Ectodermal cell (in vitro differentiated cells): ENCODE measurements around the gene ULBP3.
"Not testable (repeated sequence)": the region's sequence is repeated elsewhere in the genome, so short reads cannot be mapped to it uniquely, and the experiment has no call there.

Source experiments
- H3K27ac ChIP-seq: 2 replicates; pipeline ENCODE4 v1.7.0; 2013; ENCODE audit warnings: mild to moderate bottlenecking, low read depth, low read length; ENCODE audit not compliant: insufficient read depth, poor library complexity, severe bottlenecking
- H3K27me3 ChIP-seq: 2 replicates; pipeline ENCODE4 v1.7.0; 2013; ENCODE audit warnings: mild to moderate bottlenecking, low read length; ENCODE audit not compliant: insufficient read depth, control insufficient read depth, poor library complexity, severe bottlenecking
- H3K36me3 ChIP-seq: one replicate; pipeline ENCODE4 v1.7.0; 2013; ENCODE audit warnings: low read length; ENCODE audit not compliant: control insufficient read depth, insufficient read depth
- H3K4me1 ChIP-seq: one replicate; pipeline ENCODE4 v1.7.0; 2013; ENCODE audit warnings: low read length; ENCODE audit not compliant: control insufficient read depth, insufficient read depth
- H3K4me3 ChIP-seq: 2 replicates; pipeline ENCODE4 v1.7.0; 2013; ENCODE audit warnings: low read depth, low read length, control low read depth; ENCODE audit not compliant: insufficient read depth
- H3K9me3 ChIP-seq: 2 replicates; pipeline ENCODE4 v1.7.0; 2013; ENCODE audit warnings: mild to moderate bottlenecking, low read length, moderate library complexity; ENCODE audit not compliant: control insufficient read depth
- WGBS, 2 experiments: methylation state at CpG; one replicate each; pipeline ENCODE4 v1.1.7; 2013; ENCODE audit warnings: missing lambda C conversion rate in 2 of 2; 5-methylcytosine and 5-hydroxymethylcytosine counted together

The ULBP3 gene

GRCh38 chr6:150030611-150031010, 38.3 kb downstream of the ULBP3 start:
- no peaks in the 10 kb centered on the region for H3K36me3 ChIP-seq
- no peaks in the 10 kb centered on the region for H3K4me1 ChIP-seq
- H3K9me3 ChIP-seq = no peaks in the 10 kb centered on the region
- H3K4me3 ChIP-seq = no peak overlapping the region
- WGBS, 2 experiments = 91 to 94% methylated on average over 3 of the region's 3 CpGs
- H3K27ac ChIP-seq = no peak overlapping the region
- peaks cover 43% of the 10 kb centered on the region for H3K27me3 ChIP-seq

GRCh38 chr6:150029749-150030148, 39.2 kb downstream of the ULBP3 start:
- WGBS, 2 experiments = 74 to 79% methylated on average over 4 of the region's 4 CpGs
- Histone ChIP-seq H3K27ac (no peak overlapping the region), H3K36me3 (no peaks in the 10 kb centered on the region), H3K4me3 (no peak overlapping the region), H3K27me3 (peaks cover 43% of the 10 kb centered on the region), H3K4me1 (no peaks in the 10 kb centered on the region), H3K9me3 (no peaks in the 10 kb centered on the region)

GRCh38 chr6:150029276-150029675, 39.6 kb downstream of the ULBP3 start:
- Histone ChIP-seq H3K27me3 (peaks cover 38% of the 10 kb centered on the region), H3K4me1 (no peaks in the 10 kb centered on the region), H3K36me3 (no peaks in the 10 kb centered on the region), H3K9me3 (no peaks in the 10 kb centered on the region), H3K27ac (no peak overlapping the region), H3K4me3 (no peak overlapping the region)
- 85 to 89% methylated on average over 6 to 7 of the region's 7 CpGs for WGBS, 2 experiments

- peaks cover 34% of the 10 kb centered on the region for H3K27me3 ChIP-seq
- no peaks in the 10 kb centered on the region for H3K9me3 ChIP-seq
- no peak overlapping the region for H3K4me3 ChIP-seq
- no peaks in the 10 kb centered on the region for H3K4me1 ChIP-seq
- H3K36me3 ChIP-seq = no peaks in the 10 kb centered on the region
- 88 to 89% methylated on average over 8 of the region's 8 CpGs for WGBS, 2 experiments
- H3K27ac ChIP-seq = no peak overlapping the region
These were observed 40.1 kb downstream of the ULBP3 start for GRCh38 chr6:150028799-150029198.

GRCh38 chr6:150027806-150028565, 40.9 kb downstream of the ULBP3 start:
- Histone ChIP-seq H3K27ac (no peak overlapping the region), H3K36me3 (no peaks in the 10 kb centered on the region), H3K9me3 (no peaks in the 10 kb centered on the region), H3K27me3 (peaks cover 25% of the 10 kb centered on the region), H3K4me1 (no peaks in the 10 kb centered on the region), H3K4me3 (no peak overlapping the region)
- WGBS, 2 experiments = 88 to 90% methylated on average over 6 of the region's 6 CpGs

GRCh38 chr6:150026976-150027805, 41.7 kb downstream of the ULBP3 start:
- Histone ChIP-seq H3K27ac (no peak overlapping the region), H3K9me3 (no peaks in the 10 kb centered on the region), H3K27me3 (peaks cover 20% of the 10 kb centered on the region), H3K4me3 (no peak overlapping the region), H3K4me1 (no peaks in the 10 kb centered on the region), H3K36me3 (no peaks in the 10 kb centered on the region)
- 90% methylated on average over 9 of the region's 9 CpGs for WGBS, 2 experiments

GRCh38 chr6:150025201-150025917, 43.6 kb downstream of the ULBP3 start, which contains the start of gene RAET1L:
Gene RAET1L, minus strand, starts transcription at chr6:150025532. Its CDS starts 61 bp downstream, at chr6:150025471.
- Histone ChIP-seq H3K9me3 (no peaks in the 10 kb centered on the region), H3K27me3 (peaks cover 20% of the 10 kb centered on the region), H3K4me1 (no peaks in the 10 kb centered on the region), H3K36me3 (no peaks in the 10 kb centered on the region), H3K27ac (no peak within 1 kb of the TSS), H3K4me3 (no peak within 1 kb of the TSS)
- WGBS, 2 experiments = 87% methylated on average over 36 of the region's 36 CpGs

- H3K4me1 ChIP-seq = no peaks in the 10 kb centered on the region
These were observed 44.2 kb downstream of the ULBP3 start for GRCh38 chr6:150024646-150025155.

GRCh38 chr6:150024021-150024420, 44.9 kb downstream of the ULBP3 start:
- not testable (repeated sequence) for H3K4me3 ChIP-seq, H3K4me1 ChIP-seq, H3K36me3 ChIP-seq, H3K9me3 ChIP-seq, H3K27ac ChIP-seq
- H3K27me3 ChIP-seq = peaks cover 24% of the 10 kb centered on the region
- 73 to 87% methylated on average over 2 of the region's 2 CpGs for WGBS, 2 experiments

More at GRCh38 chr6:150024646-150025155, 44.2 kb downstream of the ULBP3 start:
- Histone ChIP-seq H3K27me3 (peaks cover 20% of the 10 kb centered on the region), H3K27ac (no peak overlapping the region), H3K36me3 (no peaks in the 10 kb centered on the region), H3K9me3 (no peaks in the 10 kb centered on the region), H3K4me3 (no peak overlapping the region)
- WGBS, 2 experiments = 79 to 80% methylated on average over 11 of the region's 11 CpGs
